ENCODE results near the gene RASL10B. TPM values are rescaled to one million over a fixed set of nuclear protein-coding genes. Genes with fewer than 3 reads are reported as not detected.
"Not testable (repeated sequence)": the region's sequence is repeated elsewhere in the genome, so short reads cannot be mapped to it uniquely, and the experiment has no call there.

The RASL10B gene
- total RNA-seq, 4 donors from 2014 or later = 9.9 to 63.8 (median 42.3) TPM

- TF ChIP-seq CTCF (IDR thresholded peaks at IDR 0.05) = peak in 1 of 3 donors; percentile 81
- DNase-seq (ENCODE audit: low spot score) (peak; percentile 89), ATAC-seq (ENCODE audit: low FRiP score) (peak; percentile 82)
Observed at GRCh38 chr17:35747540-35748017, 16.1 kb downstream of the RASL10B start.

- no peak for ATAC-seq (ENCODE audit: low FRiP score)
- no peak for DNase-seq (ENCODE audit: low spot score)
- no peak for TF ChIP-seq CTCF (IDR thresholded peaks at IDR 0.05)
Observed at GRCh38 chr17:35748341-35748841, 17.0 kb downstream of the RASL10B start.

- no peak for TF ChIP-seq CTCF (IDR thresholded peaks at IDR 0.05)
- no peak for DNase-seq (ENCODE audit: low spot score)
Observed at GRCh38 chr17:35748979-35749378, 17.5 kb downstream of the RASL10B start.

GRCh38 chr17:35749560-35750412, 18.3 kb downstream of the RASL10B start:
- DNase-seq (ENCODE audit: low spot score) (no peak), ATAC-seq (ENCODE audit: low FRiP score) (no peak)
- TF ChIP-seq CTCF (IDR thresholded peaks at IDR 0.05) = no peak

More at GRCh38 chr17:35748979-35749378, 17.5 kb downstream of the RASL10B start:
- ATAC-seq (ENCODE audit: low FRiP score) = no peak

- ATAC-seq (ENCODE audit: low FRiP score) (no peak), DNase-seq (ENCODE audit: low spot score) (no peak)
- no peak for TF ChIP-seq CTCF (IDR thresholded peaks at IDR 0.05)
Observed at GRCh38 chr17:35750526-35751395, 19.3 kb downstream of the RASL10B start.

- not testable (repeated sequence) for ATAC-seq (ENCODE audit: low FRiP score); DNase-seq (ENCODE audit: low spot score)
Observed at GRCh38 chr17:35751541-35751940, 20.1 kb downstream of the RASL10B start.

GRCh38 chr17:35752471-35752870, 21.0 kb downstream of the RASL10B start:
- ATAC-seq (ENCODE audit: low FRiP score) (no peak), DNase-seq (ENCODE audit: low spot score) (no peak)
- no peak for TF ChIP-seq CTCF (IDR thresholded peaks at IDR 0.05)
